ENCODE data around the gene KCTD1.

GRCh38 chr18:26502823-26503222 is 45.5 kb downstream of the KCTD1 start:
- TF ChIP-seq CTCF (IDR thresholded peaks at IDR 0.05; ENCODE audit: insufficient read depth, low read length) (no peak), GABPA (IDR thresholded peaks at IDR 0.05; ENCODE audit: low read depth) (no peak), POLR2AphosphoS5 (IDR thresholded peaks at IDR 0.05; ENCODE audit: low read depth) (no peak), SPI1 (IDR thresholded peaks at IDR 0.05; ENCODE audit: borderline replicate concordance, low read depth) (no peak)
